ENCODE results near the gene PLXNA4. TPM values are rescaled to one million over a fixed set of nuclear protein-coding genes. Genes with fewer than 3 reads are reported as not detected.

Gene PLXNA4
- total RNA-seq, 1 donor from 2014 or later, result 21.7 TPM

GRCh38 chr7:132296820-132297219 is 279.4 kb downstream of the PLXNA4 start:
- H3K27ac Mint-ChIP-seq (ENCODE audit: unreplicated experiment), result no peak overlapping the region
- no peaks in the 10 kb centered on the region for H3K9me3 Mint-ChIP-seq
- no peak for DNase-seq (ENCODE audit: low read depth, low spot score)
- no peaks in the 10 kb centered on the region for H3K27me3 Mint-ChIP-seq (ENCODE audit: low read depth)
- no peak overlapping the region for H3K4me3 Mint-ChIP-seq
- no peak for TF ChIP-seq CTCF (conservative IDR thresholded peaks at IDR 0.05)
- H3K4me1 Mint-ChIP-seq, result peaks cover 25% of the 10 kb centered on the region
- no peaks in the 10 kb centered on the region for H3K36me3 Mint-ChIP-seq (ENCODE audit: low read depth)

DNA sequence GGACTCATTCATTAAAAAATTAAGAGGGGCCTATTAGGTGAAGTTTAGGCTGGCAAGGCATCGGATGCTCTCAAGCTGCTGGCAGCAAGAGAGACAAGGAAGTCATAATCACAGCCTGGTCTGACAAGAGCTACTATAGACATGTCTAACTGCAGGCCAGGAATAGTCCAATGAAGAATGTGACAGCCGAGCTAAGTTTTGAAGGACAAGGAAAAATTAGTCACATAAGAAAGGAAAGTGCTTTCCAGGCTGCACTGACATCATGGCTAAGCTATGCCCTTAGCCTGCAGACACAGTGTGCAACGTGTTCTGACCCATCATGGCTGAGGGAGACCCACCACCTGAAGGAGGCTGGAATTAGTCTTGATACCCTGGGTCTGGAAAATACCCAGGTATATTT is 281.1 kb downstream of the PLXNA4 start:
- DNase-seq (ENCODE audit: low read depth, low spot score), result no peak
- H3K4me1 Mint-ChIP-seq, result peaks cover 19% of the 10 kb centered on the region
- no peaks in the 10 kb centered on the region for H3K27me3 Mint-ChIP-seq (ENCODE audit: low read depth)
- H3K9me3 Mint-ChIP-seq, result no peaks in the 10 kb centered on the region
- H3K36me3 Mint-ChIP-seq (ENCODE audit: low read depth), result no peaks in the 10 kb centered on the region
- no peak for TF ChIP-seq CTCF (conservative IDR thresholded peaks at IDR 0.05)
- H3K27ac Mint-ChIP-seq (ENCODE audit: unreplicated experiment), result no peak overlapping the region
- no peak overlapping the region for H3K4me3 Mint-ChIP-seq

GRCh38 chr7:132292803-132293202 is 283.5 kb downstream of the PLXNA4 start:
- no peaks in the 10 kb centered on the region for H3K9me3 Mint-ChIP-seq

DNA sequence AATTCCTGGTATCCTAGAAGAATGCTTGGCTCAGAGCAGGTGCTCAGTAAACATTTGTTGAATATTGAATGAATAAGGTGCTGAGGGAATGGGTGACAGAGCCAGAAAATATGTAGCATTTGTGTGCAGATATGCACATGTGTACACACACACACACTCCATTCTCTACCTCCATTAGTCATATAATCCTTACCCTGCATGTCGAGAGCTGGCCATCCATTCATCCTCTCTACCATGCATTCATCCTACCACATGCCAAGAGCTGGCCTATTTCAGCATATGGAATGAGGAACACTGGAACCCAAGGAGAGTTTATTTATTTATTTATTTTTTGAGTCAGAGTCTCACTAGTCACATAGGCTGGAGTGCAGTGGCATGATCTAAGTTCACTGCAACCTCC is 284.8 kb downstream of the PLXNA4 start:
- no peaks in the 10 kb centered on the region for H3K9me3 Mint-ChIP-seq
- no peak overlapping the region for H3K4me3 Mint-ChIP-seq
- H3K27me3 Mint-ChIP-seq (ENCODE audit: low read depth), result no peaks in the 10 kb centered on the region
- H3K36me3 Mint-ChIP-seq (ENCODE audit: low read depth), result no peaks in the 10 kb centered on the region
- peaks cover 13% of the 10 kb centered on the region for H3K4me1 Mint-ChIP-seq
- TF ChIP-seq CTCF (conservative IDR thresholded peaks at IDR 0.05), result no peak
- no peak for DNase-seq (ENCODE audit: low read depth, low spot score)
- H3K27ac Mint-ChIP-seq (ENCODE audit: unreplicated experiment), result no peak overlapping the region

More at GRCh38 chr7:132292803-132293202, 283.5 kb downstream of the PLXNA4 start:
- no peak for DNase-seq (ENCODE audit: low read depth, low spot score)
- Mint-ChIP-seq H3K27ac (ENCODE audit: unreplicated experiment) (no peak overlapping the region), H3K4me3 (no peak overlapping the region), H3K36me3 (ENCODE audit: low read depth) (no peaks in the 10 kb centered on the region), H3K4me1 (peaks cover 16% of the 10 kb centered on the region), H3K27me3 (ENCODE audit: low read depth) (no peaks in the 10 kb centered on the region)
- no peak for TF ChIP-seq CTCF (conservative IDR thresholded peaks at IDR 0.05)

DNA sequence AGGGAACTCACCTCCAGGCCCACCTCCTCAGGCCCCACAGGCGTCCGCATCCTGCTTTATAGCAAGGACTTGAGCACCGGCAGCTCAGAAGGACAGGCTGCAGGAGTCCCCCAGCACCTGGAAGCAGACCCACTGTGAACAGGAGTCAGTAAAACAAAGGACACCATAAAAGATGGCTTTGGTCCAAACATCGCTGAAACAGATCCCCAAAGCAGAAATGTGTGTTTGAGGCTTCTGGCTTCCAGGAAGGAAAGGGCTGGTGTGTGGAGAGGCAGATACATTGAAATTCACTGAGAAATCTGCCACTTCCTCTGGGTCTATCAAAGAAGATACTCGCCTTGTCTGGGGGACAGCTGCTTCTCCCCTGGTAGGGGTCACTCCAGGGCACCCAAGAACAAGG is 286.2 kb downstream of the PLXNA4 start:
- H3K4me3 Mint-ChIP-seq, result no peak overlapping the region
- no peak overlapping the region for H3K27ac Mint-ChIP-seq (ENCODE audit: unreplicated experiment)
- H3K9me3 Mint-ChIP-seq, result no peaks in the 10 kb centered on the region
- no peak for DNase-seq (ENCODE audit: low read depth, low spot score)
- no peak for TF ChIP-seq CTCF (conservative IDR thresholded peaks at IDR 0.05)
- H3K4me1 Mint-ChIP-seq, result peaks cover 13% of the 10 kb centered on the region
- H3K27me3 Mint-ChIP-seq (ENCODE audit: low read depth), result no peaks in the 10 kb centered on the region
- H3K36me3 Mint-ChIP-seq (ENCODE audit: low read depth), result no peaks in the 10 kb centered on the region

- TF ChIP-seq CTCF (conservative IDR thresholded peaks at IDR 0.05), result no peak
- no peaks in the 10 kb centered on the region for H3K36me3 Mint-ChIP-seq (ENCODE audit: low read depth)
- no peaks in the 10 kb centered on the region for H3K9me3 Mint-ChIP-seq
- H3K4me1 Mint-ChIP-seq, result no peaks in the 10 kb centered on the region
- H3K4me3 Mint-ChIP-seq, result no peak overlapping the region
- H3K27me3 Mint-ChIP-seq (ENCODE audit: low read depth), result no peaks in the 10 kb centered on the region
- no peak overlapping the region for H3K27ac Mint-ChIP-seq (ENCODE audit: unreplicated experiment)
- no peak for DNase-seq (ENCODE audit: low read depth, low spot score)
Observed at GRCh38 chr7:132286836-132287235, 289.4 kb downstream of the PLXNA4 start.
